Neural crest cell (in vitro differentiated cells): ENCODE results near the gene SFRP5. TPM values are rescaled to one million over a fixed set of nuclear protein-coding genes. Genes with fewer than 3 reads are reported as not detected.
A peak's percentile ranks its signal among the peaks of the same experiment; 100 is the strongest.

ENCODE experiments used
- DNase-seq: peaks from one replicate; pipeline ENCODE4 v3.0.0; 2021; ENCODE audit warnings: low read depth, mixed read lengths, low spot score
- H3K27ac Mint-ChIP-seq: one replicate; pipeline ENCODE4 v1.8.0; 2021; ENCODE audit warnings: mild to moderate bottlenecking, mixed read lengths; ENCODE audit not compliant: unreplicated experiment
- H3K27me3 Mint-ChIP-seq: 2 replicates; pipeline ENCODE4 v1.8.0; 2021; ENCODE audit warnings: low read depth, mild to moderate bottlenecking, mixed read lengths
- H3K36me3 Mint-ChIP-seq: 2 replicates; pipeline ENCODE4 v1.8.0; 2021; ENCODE audit warnings: low read depth, mild to moderate bottlenecking, mixed read lengths
- H3K4me1 Mint-ChIP-seq: 2 replicates; pipeline ENCODE4 v1.8.0; 2021; ENCODE audit warnings: mixed read lengths
- H3K4me3 Mint-ChIP-seq: one replicate; pipeline ENCODE4 v1.8.0; 2021; ENCODE audit warnings: mild to moderate bottlenecking, mixed read lengths
- H3K9me3 Mint-ChIP-seq: 2 replicates; pipeline ENCODE4 v1.8.0; 2021; ENCODE audit warnings: mixed read lengths
- CTCF ChIP-seq: fragments of 200-600 bp; sonication (generic); conservative IDR thresholded peaks from 2 replicates; pipeline ENCODE4 v1.5.0; 2021; ENCODE audit warnings: antibody characterized with exemption, mild to moderate bottlenecking
- total RNA-seq: library from RNA; stranded (reverse); gene quantifications from 2 replicates; pipeline ENCODE4 v1.2.1, GENCODE V29; 2021

The SFRP5 gene
- total RNA-seq, 1 donor from 2014 or later = not detected

GRCh38 chr10:97752956-97753355 is 18.8 kb downstream of the SFRP5 start:
- H3K36me3 Mint-ChIP-seq = no peaks in the 10 kb centered on the region
- H3K27ac Mint-ChIP-seq = peak overlapping the region; percentile 19
- no peak overlapping the region for H3K4me3 Mint-ChIP-seq
- no peaks in the 10 kb centered on the region for H3K9me3 Mint-ChIP-seq
- no peak for DNase-seq
- H3K4me1 Mint-ChIP-seq = no peaks in the 10 kb centered on the region
- no peaks in the 10 kb centered on the region for H3K27me3 Mint-ChIP-seq
- TF ChIP-seq CTCF = no peak

GRCh38 chr10:97748116-97748515 is 23.7 kb downstream of the SFRP5 start:
- Mint-ChIP-seq H3K4me1 (no peaks in the 10 kb centered on the region), H3K27ac (no peak overlapping the region), H3K36me3 (peaks cover 6% of the 10 kb centered on the region), H3K4me3 (no peak overlapping the region), H3K9me3 (no peaks in the 10 kb centered on the region), H3K27me3 (no peaks in the 10 kb centered on the region)
- TF ChIP-seq CTCF = no peak
- DNase-seq = no peak

- Mint-ChIP-seq H3K4me1 (no peaks in the 10 kb centered on the region), H3K4me3 (no peak overlapping the region), H3K36me3 (peaks cover 6% of the 10 kb centered on the region), H3K27me3 (no peaks in the 10 kb centered on the region), H3K27ac (no peak overlapping the region), H3K9me3 (no peaks in the 10 kb centered on the region)
- DNase-seq = no peak
- TF ChIP-seq CTCF = no peak
Measured at GRCh38 chr10:97747573-97747972, 24.2 kb downstream of the SFRP5 start.

GRCh38 chr10:97744405-97745035 is 27.3 kb downstream of the SFRP5 start:
- TF ChIP-seq CTCF = no peak
- no peaks in the 10 kb centered on the region for H3K27me3 Mint-ChIP-seq
- DNase-seq = no peak
- H3K4me3 Mint-ChIP-seq = no peak overlapping the region
- peak overlapping the region; percentile 81 for H3K27ac Mint-ChIP-seq
- no peaks in the 10 kb centered on the region for H3K9me3 Mint-ChIP-seq
- peaks cover 12% of the 10 kb centered on the region for H3K36me3 Mint-ChIP-seq
- H3K4me1 Mint-ChIP-seq = peaks cover 12% of the 10 kb centered on the region

- peaks cover 13% of the 10 kb centered on the region for H3K36me3 Mint-ChIP-seq
- H3K9me3 Mint-ChIP-seq = no peaks in the 10 kb centered on the region
- no peak for DNase-seq
- H3K27ac Mint-ChIP-seq = no peak overlapping the region
- peak overlapping the region; percentile 4 for H3K4me3 Mint-ChIP-seq
- TF ChIP-seq CTCF = no peak
- no peaks in the 10 kb centered on the region for H3K27me3 Mint-ChIP-seq
- H3K4me1 Mint-ChIP-seq = peaks cover 13% of the 10 kb centered on the region
Measured at GRCh38 chr10:97743169-97743943, 28.4 kb downstream of the SFRP5 start.
